T-helper 1 cell (primary cell): ENCODE measurements around the gene LRRC10B.

Source experiments
- DNase-seq, 5 donors: peaks; one replicate each; pipeline ENCODE4 v3.0.0-alpha.2; 2012 to 2020

Gene LRRC10B

DNA sequence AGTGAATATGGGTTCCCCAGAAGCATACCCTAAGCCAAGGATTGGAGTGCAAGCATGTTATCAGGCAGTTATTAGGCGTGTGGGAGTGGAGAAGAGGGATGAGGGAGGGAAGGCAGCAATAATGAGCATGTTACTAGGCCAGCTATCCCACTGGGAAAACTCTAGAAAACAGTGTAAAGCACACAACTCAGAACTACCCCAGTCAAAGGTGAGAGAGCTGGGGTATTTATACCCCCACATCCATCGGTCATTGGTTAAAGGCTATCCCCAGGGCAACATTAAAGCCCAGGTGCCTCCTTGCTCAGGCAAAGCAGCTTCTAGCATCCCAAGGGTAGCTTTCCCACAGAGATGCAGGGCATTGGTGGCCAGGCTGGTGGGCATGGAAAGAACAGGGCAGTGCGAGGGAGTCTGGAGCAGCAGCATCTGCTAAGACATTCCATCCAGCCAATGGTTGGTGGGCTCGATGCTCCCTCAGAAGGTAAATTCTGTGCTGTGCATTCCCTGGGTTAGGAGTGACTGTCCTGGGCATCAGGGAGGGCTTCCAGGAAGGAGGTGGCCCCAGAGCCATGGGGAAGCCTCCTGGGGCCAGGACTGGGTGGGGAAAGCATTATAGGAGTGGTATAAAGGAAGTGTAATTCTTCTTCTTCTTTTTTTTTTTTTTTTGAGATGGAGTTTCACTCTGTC lies 21.1 kb upstream of the LRRC10B start:
- no peak for DNase-seq

DNA sequence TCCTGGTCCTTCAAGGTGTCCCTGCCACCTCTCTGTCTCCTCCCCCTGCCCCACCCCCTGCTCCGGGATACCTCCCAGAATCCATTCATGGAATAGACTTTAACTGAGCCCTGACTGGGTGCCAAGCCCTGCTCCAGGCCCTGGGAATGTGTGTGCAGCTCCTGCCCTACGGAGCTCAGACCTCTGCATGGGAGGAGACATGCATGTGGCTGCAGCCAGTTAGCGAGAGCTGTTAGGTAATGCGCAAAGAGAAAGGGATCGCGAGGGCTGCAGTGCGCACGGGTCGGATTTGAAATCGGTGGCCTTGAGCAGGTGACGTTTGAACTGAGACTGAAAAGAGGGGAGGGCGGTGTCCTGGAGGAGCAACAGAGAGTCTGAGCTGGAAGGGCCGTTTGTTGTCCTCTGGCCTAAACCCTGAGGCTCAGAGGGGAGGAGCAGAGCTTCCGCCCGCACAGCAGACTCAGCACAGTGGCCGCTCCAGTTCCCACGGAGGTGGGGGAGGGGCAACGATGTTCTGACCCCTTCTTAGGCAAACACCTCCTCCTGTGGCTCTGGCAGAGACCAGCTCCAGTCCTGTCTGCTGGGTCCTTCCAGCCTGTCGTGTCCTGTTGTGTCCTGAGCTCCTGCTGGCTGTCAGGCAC lies 19.8 kb upstream of the LRRC10B start:
- no peak for DNase-seq

- no peak for DNase-seq
Observed at GRCh38 chr11:61489833-61490721, 18.5 kb upstream of the LRRC10B start.

DNA sequence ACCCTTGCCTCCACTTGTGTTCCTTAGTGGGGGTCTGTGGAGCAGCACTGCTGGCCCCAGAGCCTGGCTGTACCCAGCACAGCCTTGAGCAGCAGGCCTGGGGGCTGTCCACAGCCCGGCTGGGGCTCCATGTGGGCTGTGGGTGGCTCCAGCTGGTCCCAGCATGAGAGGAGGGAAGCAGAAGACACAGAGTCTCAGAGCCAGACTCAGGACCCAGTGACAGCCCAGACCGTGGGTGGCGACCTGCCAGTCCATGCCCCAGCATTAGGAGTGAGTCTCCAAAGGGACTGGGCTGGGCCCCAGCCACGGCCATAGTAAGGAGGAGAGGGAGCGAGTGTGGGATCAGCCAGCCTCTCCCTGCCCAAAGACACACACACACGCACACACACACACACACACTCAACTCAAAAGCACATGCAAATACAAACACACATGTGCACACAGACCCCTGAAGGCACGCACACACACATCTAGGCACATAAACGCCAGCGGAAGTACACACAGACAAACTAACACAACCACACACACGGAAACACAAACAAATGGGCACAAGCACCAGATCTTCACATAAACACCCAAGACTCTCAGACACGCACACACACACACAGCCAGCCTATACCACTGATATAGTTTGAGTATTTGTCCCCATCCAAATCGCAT lies 16.7 kb upstream of the LRRC10B start:
- no peak for DNase-seq

GRCh38 chr11:61494381-61494961 lies 14.1 kb upstream of the LRRC10B start:
- DNase-seq: no peak

- DNase-seq: no peak
Observed at GRCh38 chr11:61495801-61496601, 12.5 kb upstream of the LRRC10B start.

DNA sequence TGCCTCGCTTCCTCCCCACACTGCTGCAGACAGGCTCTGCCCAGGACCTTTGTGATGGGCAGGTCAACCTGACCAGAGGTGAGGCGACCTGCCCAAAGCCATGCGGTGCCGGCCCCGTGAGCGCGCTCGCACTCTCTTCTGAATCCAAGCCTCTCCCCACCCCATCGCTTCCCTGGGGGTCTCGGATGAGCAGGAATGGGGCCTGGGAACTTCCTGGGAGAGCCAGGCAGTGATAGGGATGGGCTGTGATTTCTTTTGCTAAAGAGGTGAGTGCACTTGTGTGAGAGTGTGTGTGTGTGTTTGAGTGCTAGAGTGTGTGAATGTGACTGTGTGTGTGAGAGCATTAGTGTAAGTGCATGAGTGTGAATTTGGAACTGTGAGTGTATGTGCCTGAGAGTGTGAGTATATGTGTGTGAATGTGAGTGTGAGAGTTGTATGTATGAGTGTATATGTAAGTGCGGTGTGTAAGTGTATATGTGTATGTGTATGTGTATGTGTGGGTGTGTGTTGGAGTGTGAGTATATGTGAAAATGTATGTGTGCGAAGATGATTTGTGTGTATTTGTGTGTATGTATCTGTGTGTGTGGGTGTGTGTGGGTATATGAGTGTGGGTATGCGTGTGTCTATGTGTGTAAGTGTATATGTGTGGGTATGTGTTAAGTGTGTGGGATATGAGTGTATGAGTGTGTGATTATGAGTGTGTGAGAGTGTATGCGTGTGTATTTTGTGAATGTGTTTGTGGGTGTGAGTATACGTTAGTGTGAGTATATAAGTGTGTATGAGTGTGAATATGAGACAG lies 11.7 kb upstream of the LRRC10B start:
- DNase-seq: no peak

DNA sequence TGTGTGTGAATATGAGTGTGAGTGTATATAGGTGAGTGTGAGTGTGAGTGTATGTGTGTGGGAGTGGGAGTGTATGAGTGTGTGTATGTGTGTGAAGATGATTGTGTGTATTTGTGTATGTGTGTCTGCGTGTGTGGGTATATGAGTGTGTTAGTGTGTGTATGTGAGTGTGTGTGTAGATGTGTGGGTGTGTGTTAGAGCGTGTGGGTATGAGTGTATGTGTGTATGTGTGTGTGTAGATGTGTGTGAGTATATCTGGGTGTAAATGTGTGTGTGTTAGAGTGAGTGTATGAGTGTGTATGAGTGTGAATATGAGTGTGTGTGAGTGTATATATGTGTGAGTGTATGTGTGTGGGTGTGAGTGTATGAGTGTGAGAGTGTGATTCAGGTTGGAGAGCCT lies 11.1 kb upstream of the LRRC10B start:
- DNase-seq: no peak

GRCh38 chr11:61497876-61498275 lies 10.7 kb upstream of the LRRC10B start:
- DNase-seq: no peak

GRCh38 chr11:61498767-61499341 lies 9.7 kb upstream of the LRRC10B start:
- DNase-seq: no peak

DNA sequence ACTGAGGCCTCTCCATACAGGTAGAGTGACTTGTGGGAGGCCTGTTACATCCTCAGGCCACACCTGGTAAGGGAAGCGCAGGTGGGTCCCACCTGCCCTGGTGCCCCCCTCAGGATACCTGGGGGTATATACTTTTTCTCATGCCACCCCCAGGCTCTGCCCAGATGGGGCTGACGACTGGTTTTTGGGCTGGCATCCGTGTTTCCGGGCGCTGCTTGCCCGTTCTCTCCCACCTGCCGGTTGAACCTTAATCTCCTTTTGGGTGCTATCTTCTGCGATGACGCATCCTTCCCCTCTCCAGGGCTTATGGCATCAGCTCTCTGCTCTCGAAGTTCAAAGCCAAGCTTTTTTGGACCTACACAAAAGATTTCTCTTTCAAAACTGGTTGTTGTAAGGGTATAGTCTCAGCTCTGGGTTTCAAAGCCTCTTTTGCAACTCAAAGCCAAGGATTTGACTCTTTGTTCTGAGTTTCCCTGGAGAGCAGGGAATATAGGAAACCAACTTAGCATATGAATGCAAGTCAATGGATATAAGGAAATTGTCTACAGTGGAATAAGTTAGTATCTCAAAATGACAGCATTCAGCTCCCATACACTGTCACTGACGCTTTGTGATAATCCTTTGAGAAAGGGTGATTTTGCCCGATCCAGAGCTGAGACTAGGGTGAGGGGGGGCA lies 8.6 kb upstream of the LRRC10B start:
- no peak for DNase-seq

DNA sequence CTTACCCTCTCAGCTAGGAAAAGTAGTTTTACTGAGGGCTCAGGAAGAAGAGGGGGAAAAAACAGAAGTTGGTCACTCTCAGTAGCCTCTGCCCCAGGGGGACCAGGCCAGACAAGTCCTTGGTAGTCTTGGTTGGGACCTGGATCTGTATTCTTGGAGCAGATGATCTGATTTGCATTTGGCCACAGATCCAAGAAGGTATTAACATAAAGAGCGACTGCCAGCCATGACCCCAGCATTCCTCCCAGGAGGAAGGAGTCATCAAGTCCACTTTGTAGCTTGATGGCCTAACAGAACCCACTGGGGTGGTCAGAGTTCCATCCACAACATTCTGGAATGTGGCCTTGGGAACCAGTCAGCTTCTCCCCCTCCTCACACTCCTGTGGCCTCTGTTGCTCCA lies 6.0 kb upstream of the LRRC10B start:
- DNase-seq: no peak

- DNase-seq: no peak
Observed at GRCh38 chr11:61503135-61503770, 5.3 kb upstream of the LRRC10B start.

DNA sequence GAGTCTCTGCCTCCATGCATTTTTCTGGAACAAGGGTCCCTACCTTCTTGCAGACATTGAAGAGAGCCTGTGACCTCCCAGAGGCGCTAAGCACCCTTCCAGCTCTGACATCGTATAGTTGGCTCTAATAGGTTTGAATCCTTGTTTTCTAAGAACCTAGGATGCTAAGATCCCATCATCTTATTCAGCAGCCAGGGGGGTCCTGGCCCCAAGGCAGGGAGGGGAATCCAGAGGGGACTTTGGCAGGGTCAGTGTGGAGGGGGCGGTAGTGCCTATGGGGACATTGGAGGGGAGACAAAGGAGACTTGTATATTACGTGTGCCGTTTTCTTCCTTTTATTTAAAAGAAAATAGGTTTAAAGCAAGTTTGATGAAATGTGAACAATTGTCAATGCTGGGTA lies 3.4 kb upstream of the LRRC10B start:
- DNase-seq: no peak

DNA sequence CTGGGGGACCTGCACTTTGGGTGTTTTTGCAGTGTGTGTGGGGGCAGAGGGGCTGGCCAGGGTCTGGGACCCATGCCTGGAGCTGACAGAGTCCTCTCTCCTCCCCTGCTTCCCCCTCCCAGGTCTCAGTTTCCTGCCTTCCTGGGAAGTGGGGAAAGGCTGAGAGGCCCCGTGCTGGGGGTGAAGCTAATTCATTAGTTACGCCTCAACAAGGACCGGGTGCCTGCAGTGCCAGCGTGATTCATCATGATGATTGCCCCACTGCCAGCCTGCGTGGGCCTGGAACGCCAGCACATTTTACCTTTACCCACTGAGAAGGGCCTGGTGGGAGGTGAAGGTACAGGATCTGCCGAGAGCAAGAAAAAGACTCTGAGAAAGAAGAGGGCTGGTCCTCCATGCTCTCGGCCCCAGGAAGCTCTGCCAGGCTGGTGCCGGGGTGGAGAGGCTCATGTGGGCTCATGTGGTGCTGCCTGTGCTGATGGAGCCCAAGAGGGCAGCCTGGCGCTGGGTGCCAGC lies 2.9 kb upstream of the LRRC10B start:
- no peak for DNase-seq

GRCh38 chr11:61507012-61507768 lies 1.4 kb upstream of the LRRC10B start:
- DNase-seq: no peak

DNA sequence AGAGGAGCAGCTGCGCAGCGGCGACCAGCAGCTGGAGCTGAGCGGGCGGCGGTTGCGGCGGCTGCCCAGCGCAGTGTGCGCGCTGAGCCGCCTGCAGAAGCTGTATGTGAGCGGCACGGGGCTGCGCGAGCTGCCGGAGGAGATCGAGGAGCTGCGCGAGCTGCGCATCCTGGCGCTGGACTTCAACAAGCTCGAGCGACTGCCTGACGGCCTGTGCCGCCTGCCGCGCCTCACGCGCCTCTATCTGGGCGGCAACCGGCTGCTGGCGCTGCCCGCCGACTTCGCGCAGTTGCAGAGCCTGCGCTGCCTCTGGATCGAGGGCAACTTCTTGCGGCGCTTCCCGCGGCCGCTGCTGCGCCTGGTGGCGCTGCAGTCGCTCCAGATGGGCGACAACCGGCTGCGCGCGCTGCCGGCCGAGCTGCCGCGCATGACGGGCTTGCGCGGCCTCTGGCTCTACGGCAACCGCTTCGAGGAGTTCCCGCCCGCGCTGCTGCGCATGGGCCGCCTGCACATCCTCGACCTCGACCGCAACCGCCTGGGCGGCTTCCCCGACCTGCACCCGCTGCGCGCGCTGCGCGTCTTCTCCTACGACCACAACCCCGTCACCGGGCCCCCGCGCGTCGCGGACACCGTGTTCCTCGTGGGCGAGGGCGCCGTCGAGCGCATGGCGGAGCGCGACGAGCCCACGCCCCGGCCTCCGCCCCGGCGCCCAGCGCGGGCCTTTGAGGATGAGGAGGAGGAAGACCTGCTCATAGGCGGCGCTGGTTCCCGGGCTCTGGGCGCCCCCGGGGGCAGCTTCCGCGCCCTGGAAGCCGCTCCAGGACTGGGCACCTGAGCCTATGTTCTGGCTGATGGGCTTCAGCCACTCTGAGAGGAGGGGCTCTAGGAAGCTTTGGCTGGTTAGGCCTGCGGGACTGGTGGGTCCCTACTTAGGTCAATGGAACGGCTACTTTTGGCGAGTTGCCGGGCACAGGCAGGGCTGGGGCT lies 787 bp downstream of the LRRC10B start:
- DNase-seq: peak in 3 of 5 donors; percentile 23 to 88 (median 33)
